ENCODE data around the gene SPECC1.
"Not testable (repeated sequence)": the region's sequence is repeated elsewhere in the genome, so short reads cannot be mapped to it uniquely, and the experiment has no call there.

Gene SPECC1

GRCh38 chr17:20009302-20010098 lies at the start of gene SPECC1:
Gene SPECC1 (plus strand): TSS chr17:20009359. CDS start chr17:20096652, 87,293 bp downstream.
- peak within 1 kb of the TSS; percentile 94 for H3K4me3 ChIP-seq (ENCODE audit: low read depth, low read length)
- peak within 1 kb of the TSS; percentile 65 for H3K9ac ChIP-seq (ENCODE audit: low read depth, low read length)
- no peaks in the 10 kb centered on the region for H3K9me3 ChIP-seq (ENCODE audit: control insufficient read depth, insufficient read depth, low read length)
- no peaks in the 10 kb centered on the region for H3K36me3 ChIP-seq (ENCODE audit: control insufficient read depth, insufficient read depth, low read length)
- H3K4me1 ChIP-seq (ENCODE audit: control insufficient read depth, insufficient read depth, low read length), result peaks cover 12% of the 10 kb centered on the region
- peaks cover 23% of the 10 kb centered on the region for H3K27me3 ChIP-seq (ENCODE audit: control insufficient read depth, insufficient read depth, low read length)

GRCh38 chr17:19962954-19963353 lies 46.2 kb upstream of the SPECC1 start:
- not testable (repeated sequence) for H3K9ac ChIP-seq (ENCODE audit: low read depth, low read length); H3K27me3 ChIP-seq (ENCODE audit: control insufficient read depth, insufficient read depth, low read length); H3K36me3 ChIP-seq (ENCODE audit: control insufficient read depth, insufficient read depth, low read length); H3K9me3 ChIP-seq (ENCODE audit: control insufficient read depth, insufficient read depth, low read length); H3K4me3 ChIP-seq (ENCODE audit: low read depth, low read length); H3K4me1 ChIP-seq (ENCODE audit: control insufficient read depth, insufficient read depth, low read length)

- no peaks in the 10 kb centered on the region for H3K27me3 ChIP-seq (ENCODE audit: control insufficient read depth, insufficient read depth, low read length)
- no peak overlapping the region for H3K4me3 ChIP-seq (ENCODE audit: low read depth, low read length)
- H3K9ac ChIP-seq (ENCODE audit: low read depth, low read length), result no peak overlapping the region
- no peaks in the 10 kb centered on the region for H3K9me3 ChIP-seq (ENCODE audit: control insufficient read depth, insufficient read depth, low read length)
- H3K4me1 ChIP-seq (ENCODE audit: control insufficient read depth, insufficient read depth, low read length), result no peaks in the 10 kb centered on the region
- H3K36me3 ChIP-seq (ENCODE audit: control insufficient read depth, insufficient read depth, low read length), result peaks cover 13% of the 10 kb centered on the region
Measured at GRCh38 chr17:19973156-19973555, 36.0 kb upstream of the SPECC1 start.

- H3K4me1 ChIP-seq (ENCODE audit: control insufficient read depth, insufficient read depth, low read length), result no peaks in the 10 kb centered on the region
- no peaks in the 10 kb centered on the region for H3K27me3 ChIP-seq (ENCODE audit: control insufficient read depth, insufficient read depth, low read length)
- H3K36me3 ChIP-seq (ENCODE audit: control insufficient read depth, insufficient read depth, low read length), result peaks cover 3% of the 10 kb centered on the region
- no peak overlapping the region for H3K4me3 ChIP-seq (ENCODE audit: low read depth, low read length)
- H3K9ac ChIP-seq (ENCODE audit: low read depth, low read length), result no peak overlapping the region
- H3K9me3 ChIP-seq (ENCODE audit: control insufficient read depth, insufficient read depth, low read length), result no peaks in the 10 kb centered on the region
Measured at GRCh38 chr17:19975601-19976000, 33.6 kb upstream of the SPECC1 start.

- H3K27me3 ChIP-seq (ENCODE audit: control insufficient read depth, insufficient read depth, low read length), result no peaks in the 10 kb centered on the region
- H3K36me3 ChIP-seq (ENCODE audit: control insufficient read depth, insufficient read depth, low read length), result peaks cover 3% of the 10 kb centered on the region
- no peaks in the 10 kb centered on the region for H3K4me1 ChIP-seq (ENCODE audit: control insufficient read depth, insufficient read depth, low read length)
Measured at GRCh38 chr17:19977293-19978208, 31.6 kb upstream of the SPECC1 start, which contains the start of gene AKAP10. Gene AKAP10 (minus strand): TSS chr17:19977828. CDS start chr17:19977679, 149 bp downstream.

GRCh38 chr17:19978209-19978802 lies 30.9 kb upstream of the SPECC1 start:
- H3K9me3 ChIP-seq (ENCODE audit: control insufficient read depth, insufficient read depth, low read length), result no peaks in the 10 kb centered on the region
- H3K27me3 ChIP-seq (ENCODE audit: control insufficient read depth, insufficient read depth, low read length), result no peaks in the 10 kb centered on the region
- no peaks in the 10 kb centered on the region for H3K4me1 ChIP-seq (ENCODE audit: control insufficient read depth, insufficient read depth, low read length)
- H3K9ac ChIP-seq (ENCODE audit: low read depth, low read length), result peak overlapping the region; percentile 85
- H3K36me3 ChIP-seq (ENCODE audit: control insufficient read depth, insufficient read depth, low read length), result peaks cover 3% of the 10 kb centered on the region
- peak overlapping the region; percentile 86 for H3K4me3 ChIP-seq (ENCODE audit: low read depth, low read length)

More at GRCh38 chr17:19977293-19978208, 31.6 kb upstream of the SPECC1 start, which contains the start of gene AKAP10:
- H3K9me3 ChIP-seq (ENCODE audit: control insufficient read depth, insufficient read depth, low read length), result no peaks in the 10 kb centered on the region
- peak within 1 kb of the TSS; percentile 85 for H3K9ac ChIP-seq (ENCODE audit: low read depth, low read length)
- H3K4me3 ChIP-seq (ENCODE audit: low read depth, low read length), result peak within 1 kb of the TSS; percentile 86

GRCh38 chr17:19978805-19979211 lies 30.4 kb upstream of the SPECC1 start:
- Histone ChIP-seq H3K4me3 (ENCODE audit: low read depth, low read length) (peak overlapping the region; percentile 86), H3K36me3 (ENCODE audit: control insufficient read depth, insufficient read depth, low read length) (peaks cover 3% of the 10 kb centered on the region), H3K27me3 (ENCODE audit: control insufficient read depth, insufficient read depth, low read length) (no peaks in the 10 kb centered on the region), H3K9me3 (ENCODE audit: control insufficient read depth, insufficient read depth, low read length) (no peaks in the 10 kb centered on the region), H3K9ac (ENCODE audit: low read depth, low read length) (no peak overlapping the region), H3K4me1 (ENCODE audit: control insufficient read depth, insufficient read depth, low read length) (no peaks in the 10 kb centered on the region)

- H3K4me3 ChIP-seq (ENCODE audit: low read depth, low read length), result no peak overlapping the region
- no peaks in the 10 kb centered on the region for H3K4me1 ChIP-seq (ENCODE audit: control insufficient read depth, insufficient read depth, low read length)
- H3K9ac ChIP-seq (ENCODE audit: low read depth, low read length), result no peak overlapping the region
- H3K27me3 ChIP-seq (ENCODE audit: control insufficient read depth, insufficient read depth, low read length), result no peaks in the 10 kb centered on the region
- H3K36me3 ChIP-seq (ENCODE audit: control insufficient read depth, insufficient read depth, low read length), result peaks cover 2% of the 10 kb centered on the region
- no peaks in the 10 kb centered on the region for H3K9me3 ChIP-seq (ENCODE audit: control insufficient read depth, insufficient read depth, low read length)
Measured at GRCh38 chr17:19979917-19980770, 29.0 kb upstream of the SPECC1 start.

GRCh38 chr17:19986941-19987861 lies 22.0 kb upstream of the SPECC1 start:
- no peaks in the 10 kb centered on the region for H3K9me3 ChIP-seq (ENCODE audit: control insufficient read depth, insufficient read depth, low read length)
- H3K9ac ChIP-seq (ENCODE audit: low read depth, low read length), result no peak overlapping the region
- no peak overlapping the region for H3K4me3 ChIP-seq (ENCODE audit: low read depth, low read length)
- H3K27me3 ChIP-seq (ENCODE audit: control insufficient read depth, insufficient read depth, low read length), result no peaks in the 10 kb centered on the region
- H3K4me1 ChIP-seq (ENCODE audit: control insufficient read depth, insufficient read depth, low read length), result peaks cover 6% of the 10 kb centered on the region
- H3K36me3 ChIP-seq (ENCODE audit: control insufficient read depth, insufficient read depth, low read length), result no peaks in the 10 kb centered on the region

GRCh38 chr17:19987897-19988296 lies 21.3 kb upstream of the SPECC1 start:
- no peaks in the 10 kb centered on the region for H3K27me3 ChIP-seq (ENCODE audit: control insufficient read depth, insufficient read depth, low read length)
- no peaks in the 10 kb centered on the region for H3K9me3 ChIP-seq (ENCODE audit: control insufficient read depth, insufficient read depth, low read length)
- H3K4me1 ChIP-seq (ENCODE audit: control insufficient read depth, insufficient read depth, low read length), result peaks cover 6% of the 10 kb centered on the region
- H3K4me3 ChIP-seq (ENCODE audit: low read depth, low read length), result no peak overlapping the region
- no peak overlapping the region for H3K9ac ChIP-seq (ENCODE audit: low read depth, low read length)
- H3K36me3 ChIP-seq (ENCODE audit: control insufficient read depth, insufficient read depth, low read length), result no peaks in the 10 kb centered on the region

All from iPS-15b (cell line).